ENCODE data around the gene WDR53.
"Not testable (repeated sequence)": the region's sequence is repeated elsewhere in the genome, so short reads cannot be mapped to it uniquely, and the experiment has no call there.

WDR53 gene

DNA sequence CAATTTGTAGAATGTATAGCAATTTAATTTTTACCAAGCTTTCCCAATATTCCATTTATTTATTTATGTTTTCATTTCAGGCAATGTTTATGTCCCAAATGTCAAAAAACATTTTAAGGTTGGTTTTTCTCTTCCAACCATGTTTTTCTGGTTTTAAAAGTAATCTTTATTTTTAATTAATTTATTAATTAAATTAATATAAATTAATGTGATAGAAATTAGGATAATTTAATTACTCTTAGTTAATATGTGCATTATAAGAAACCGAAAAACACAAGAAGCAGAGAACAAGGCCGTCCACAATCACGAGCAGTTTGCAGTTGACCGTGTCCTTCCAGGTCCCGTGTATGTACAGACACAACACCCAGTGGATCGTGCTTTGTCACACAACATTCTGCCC, 34.3 kb upstream of the WDR53 start:
- TF ChIP-seq POLR2A (IDR thresholded peaks at IDR 0.05; ENCODE audit: low read depth, low read length) (no peak), POU2F2 (IDR thresholded peaks at IDR 0.05; ENCODE audit: low read depth, low read length) (no peak), PAX5 (IDR thresholded peaks at IDR 0.05; ENCODE audit: insufficient read depth, low read length, severe bottlenecking) (no peak), POLR2AphosphoS5 (IDR thresholded peaks at IDR 0.05; ENCODE audit: low read depth, low read length) (no peak), SPI1 (IDR thresholded peaks at IDR 0.05; ENCODE audit: low read depth, low read length) (no peak), TAF1 (IDR thresholded peaks at IDR 0.05; ENCODE audit: low read depth, low read length) (no peak)
- FAIRE-seq = no peak
- no peak for DNase-seq (ENCODE audit: insufficient read length, low spot score)

- no peak for FAIRE-seq
- no peak for DNase-seq (ENCODE audit: insufficient read length, low spot score)
- TF ChIP-seq TAF1 (IDR thresholded peaks at IDR 0.05; ENCODE audit: low read depth, low read length) = no peak
- TF ChIP-seq POLR2AphosphoS5 (IDR thresholded peaks at IDR 0.05; ENCODE audit: low read depth, low read length) = no peak
- TF ChIP-seq POU2F2 (IDR thresholded peaks at IDR 0.05; ENCODE audit: low read depth, low read length) = no peak
- no peak for TF ChIP-seq PAX5 (IDR thresholded peaks at IDR 0.05; ENCODE audit: insufficient read depth, low read length, severe bottlenecking)
- no peak for TF ChIP-seq POLR2A (IDR thresholded peaks at IDR 0.05; ENCODE audit: low read depth, low read length)
- no peak for TF ChIP-seq SPI1 (IDR thresholded peaks at IDR 0.05; ENCODE audit: low read depth, low read length)
These were observed 32.0 kb upstream of the WDR53 start for GRCh38 chr3:196600359-196600758.

DNA sequence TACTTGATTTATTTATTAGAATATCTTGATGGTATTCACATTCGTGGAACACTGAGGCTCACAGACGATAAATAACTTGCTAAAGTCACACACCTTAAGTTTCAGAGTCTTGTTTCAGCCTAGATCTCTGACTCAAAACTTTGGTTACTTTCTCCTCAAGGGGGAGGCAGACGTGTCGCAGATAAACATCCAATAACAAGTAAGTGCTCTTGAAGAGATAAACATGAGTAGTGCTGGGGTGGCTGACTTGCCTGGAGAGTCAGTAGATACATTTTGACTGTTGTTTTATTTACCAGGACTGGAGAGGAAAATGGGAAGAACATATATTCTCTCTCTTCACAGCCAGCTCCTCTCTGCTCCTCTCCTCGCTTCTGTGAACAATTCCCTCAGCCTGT, 31.4 kb upstream of the WDR53 start:
- TF ChIP-seq POU2F2 (IDR thresholded peaks at IDR 0.05; ENCODE audit: low read depth, low read length) (no peak), PAX5 (IDR thresholded peaks at IDR 0.05; ENCODE audit: insufficient read depth, low read length, severe bottlenecking) (no peak), TAF1 (IDR thresholded peaks at IDR 0.05; ENCODE audit: low read depth, low read length) (no peak), POLR2AphosphoS5 (IDR thresholded peaks at IDR 0.05; ENCODE audit: low read depth, low read length) (no peak), POLR2A (IDR thresholded peaks at IDR 0.05; ENCODE audit: low read depth, low read length) (no peak), SPI1 (IDR thresholded peaks at IDR 0.05; ENCODE audit: low read depth, low read length) (no peak)
- DNase-seq (ENCODE audit: insufficient read length, low spot score) (no peak), FAIRE-seq (no peak)

DNA sequence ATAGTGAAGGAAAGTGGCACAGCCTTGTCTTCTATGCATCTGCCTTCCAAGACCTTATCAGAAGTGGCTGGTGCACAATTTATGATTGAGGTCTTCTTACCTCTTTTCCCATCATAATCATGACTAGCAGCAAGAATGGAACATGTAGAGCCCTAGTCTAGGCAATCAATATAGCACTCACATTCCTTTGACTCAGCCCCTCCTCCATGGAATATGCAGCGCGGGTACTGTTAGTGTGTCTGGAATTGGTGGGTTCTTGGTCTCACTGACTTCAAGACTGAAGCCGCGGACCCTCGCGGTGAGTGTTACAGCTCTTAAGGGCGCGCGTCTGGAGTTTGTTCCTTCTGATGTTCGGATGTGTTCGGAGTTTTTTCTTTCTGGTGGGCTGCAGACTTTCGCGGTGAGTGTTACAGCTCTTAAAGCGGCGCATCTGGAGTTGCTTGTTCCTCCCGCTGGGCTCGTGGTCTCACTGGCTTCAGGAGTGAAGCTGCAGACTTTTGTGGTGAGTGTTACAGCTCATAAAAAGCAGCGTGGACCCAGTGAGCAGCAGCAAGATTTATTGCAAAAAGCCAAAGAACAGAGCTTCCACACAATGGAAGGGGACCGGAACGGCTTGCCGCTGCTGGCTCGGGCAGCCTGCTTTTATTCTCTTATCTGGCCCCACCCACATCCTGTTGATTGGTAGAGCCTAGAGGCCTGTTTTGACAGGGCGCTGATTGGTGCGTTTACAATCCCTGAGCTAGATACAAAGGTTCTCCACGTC, 29.8 kb upstream of the WDR53 start:
- not testable (repeated sequence) for DNase-seq (ENCODE audit: insufficient read length, low spot score); FAIRE-seq

GRCh38 chr3:196596355-196596754, 28.0 kb upstream of the WDR53 start:
- FAIRE-seq (no peak), DNase-seq (ENCODE audit: insufficient read length, low spot score) (no peak)
- no peak for TF ChIP-seq TAF1 (IDR thresholded peaks at IDR 0.05; ENCODE audit: low read depth, low read length)
- no peak for TF ChIP-seq POLR2A (IDR thresholded peaks at IDR 0.05; ENCODE audit: low read depth, low read length)
- TF ChIP-seq POU2F2 (IDR thresholded peaks at IDR 0.05; ENCODE audit: low read depth, low read length) = no peak
- no peak for TF ChIP-seq SPI1 (IDR thresholded peaks at IDR 0.05; ENCODE audit: low read depth, low read length)
- no peak for TF ChIP-seq POLR2AphosphoS5 (IDR thresholded peaks at IDR 0.05; ENCODE audit: low read depth, low read length)
- no peak for TF ChIP-seq PAX5 (IDR thresholded peaks at IDR 0.05; ENCODE audit: insufficient read depth, low read length, severe bottlenecking)

DNA sequence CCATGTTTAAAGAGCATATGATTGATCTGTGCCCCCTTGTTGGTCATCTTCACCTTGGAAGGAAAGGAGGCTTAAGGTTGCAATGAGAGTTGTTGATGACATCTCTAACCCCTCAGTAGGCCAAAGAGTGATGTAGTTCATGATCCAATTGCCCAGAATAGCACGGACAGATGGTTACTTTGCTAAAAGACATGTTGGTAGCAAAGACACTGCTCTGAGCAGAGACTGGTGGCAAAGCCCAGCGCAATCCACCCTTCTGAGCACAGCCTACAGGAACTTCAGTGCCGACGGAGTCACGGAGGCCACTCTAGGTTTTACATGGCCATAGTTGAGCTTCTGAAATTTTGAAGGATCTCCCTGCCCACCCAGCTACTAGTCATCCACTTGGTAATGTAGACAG, 21.9 kb upstream of the WDR53 start:
- TF ChIP-seq PAX5 (IDR thresholded peaks at IDR 0.05; ENCODE audit: insufficient read depth, low read length, severe bottlenecking) (no peak), SPI1 (IDR thresholded peaks at IDR 0.05; ENCODE audit: low read depth, low read length) (no peak), TAF1 (IDR thresholded peaks at IDR 0.05; ENCODE audit: low read depth, low read length) (no peak), POU2F2 (IDR thresholded peaks at IDR 0.05; ENCODE audit: low read depth, low read length) (no peak), POLR2A (IDR thresholded peaks at IDR 0.05; ENCODE audit: low read depth, low read length) (no peak), POLR2AphosphoS5 (IDR thresholded peaks at IDR 0.05; ENCODE audit: low read depth, low read length) (no peak)
- FAIRE-seq (no peak), DNase-seq (ENCODE audit: insufficient read length, low spot score) (no peak)

GRCh38 chr3:196585044-196585757, 16.8 kb upstream of the WDR53 start:
- FAIRE-seq = no peak
- DNase-seq (ENCODE audit: insufficient read length, low spot score) = no peak
- TF ChIP-seq POLR2AphosphoS5 (IDR thresholded peaks at IDR 0.05; ENCODE audit: low read depth, low read length) (no peak), TAF1 (IDR thresholded peaks at IDR 0.05; ENCODE audit: low read depth, low read length) (no peak), PAX5 (IDR thresholded peaks at IDR 0.05; ENCODE audit: insufficient read depth, low read length, severe bottlenecking) (no peak), SPI1 (IDR thresholded peaks at IDR 0.05; ENCODE audit: low read depth, low read length) (no peak), POU2F2 (IDR thresholded peaks at IDR 0.05; ENCODE audit: low read depth, low read length) (no peak), POLR2A (IDR thresholded peaks at IDR 0.05; ENCODE audit: low read depth, low read length) (no peak)

GRCh38 chr3:196572389-196572788, 4.0 kb upstream of the WDR53 start:
- TF ChIP-seq TAF1 (IDR thresholded peaks at IDR 0.05; ENCODE audit: low read depth, low read length) (no peak), PAX5 (IDR thresholded peaks at IDR 0.05; ENCODE audit: insufficient read depth, low read length, severe bottlenecking) (no peak), POLR2A (IDR thresholded peaks at IDR 0.05; ENCODE audit: low read depth, low read length) (no peak), POU2F2 (IDR thresholded peaks at IDR 0.05; ENCODE audit: low read depth, low read length) (no peak), POLR2AphosphoS5 (IDR thresholded peaks at IDR 0.05; ENCODE audit: low read depth, low read length) (no peak), SPI1 (IDR thresholded peaks at IDR 0.05; ENCODE audit: low read depth, low read length) (no peak)
- FAIRE-seq = no peak
- no peak for DNase-seq (ENCODE audit: insufficient read length, low spot score)

GRCh38 chr3:196570332-196570731, 2.0 kb upstream of the WDR53 start:
- not testable (repeated sequence) for FAIRE-seq; DNase-seq (ENCODE audit: insufficient read length, low spot score)

GRCh38 chr3:196569003-196569516, 706 bp upstream of the WDR53 start:
- TF ChIP-seq POLR2A (IDR thresholded peaks at IDR 0.05; ENCODE audit: low read depth, low read length) = no peak
- TF ChIP-seq PAX5 (IDR thresholded peaks at IDR 0.05; ENCODE audit: insufficient read depth, low read length, severe bottlenecking) = no peak
- no peak for TF ChIP-seq TAF1 (IDR thresholded peaks at IDR 0.05; ENCODE audit: low read depth, low read length)
- no peak for TF ChIP-seq POU2F2 (IDR thresholded peaks at IDR 0.05; ENCODE audit: low read depth, low read length)
- TF ChIP-seq POLR2AphosphoS5 (IDR thresholded peaks at IDR 0.05; ENCODE audit: low read depth, low read length) = no peak
- TF ChIP-seq SPI1 (IDR thresholded peaks at IDR 0.05; ENCODE audit: low read depth, low read length) = no peak
- DNase-seq (ENCODE audit: insufficient read length, low spot score) = peak; percentile 36
- peak; percentile 76 for FAIRE-seq
